GM18861 (cell line): ENCODE results near the gene ME1.
"Not testable (repeated sequence)": the region's sequence is repeated elsewhere in the genome, so short reads cannot be mapped to it uniquely, and the experiment has no call there.

Experiments
- ATAC-seq: cut with Tn5 transposase; IDR thresholded peaks from one replicate; pipeline ENCODE4 v1.9.1; 2021; ENCODE audit not compliant: unreplicated experiment

Gene ME1

GRCh38 chr6:83192871-83193746, 237.7 kb downstream of the ME1 start, which contains the start of the genes PGM3 and RWDD2A:
PGM3 (minus strand) TSS chr6:83193265; CDS start chr6:83191012, 2,253 bp downstream.
RWDD2A (plus strand) TSS chr6:83193357; CDS start chr6:83194452, 1,095 bp downstream.
- peak; percentile 96 for ATAC-seq

DNA sequence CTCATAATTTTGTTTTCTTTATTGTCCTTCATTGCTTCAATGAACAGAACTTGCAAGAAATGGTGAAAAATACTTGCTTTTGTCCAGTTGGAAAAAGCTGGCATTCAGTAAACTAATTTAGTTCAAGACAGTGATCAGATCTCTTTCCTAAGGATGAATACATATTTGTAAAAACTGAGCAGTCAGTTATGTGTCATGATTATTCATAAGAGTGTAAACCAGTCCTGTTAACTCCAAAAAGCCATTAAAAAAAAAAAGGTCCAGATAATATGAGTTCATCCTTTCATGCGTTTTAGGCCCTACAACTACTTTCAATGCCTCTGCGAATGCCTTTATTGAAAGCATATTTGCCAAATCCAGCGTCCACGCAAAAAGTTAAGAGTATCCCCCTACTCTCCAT, 238.4 kb downstream of the ME1 start:
- no peak for ATAC-seq

- ATAC-seq, result not testable (repeated sequence)
These were observed 238.9 kb downstream of the ME1 start for GRCh38 chr6:83191974-83192373.

DNA sequence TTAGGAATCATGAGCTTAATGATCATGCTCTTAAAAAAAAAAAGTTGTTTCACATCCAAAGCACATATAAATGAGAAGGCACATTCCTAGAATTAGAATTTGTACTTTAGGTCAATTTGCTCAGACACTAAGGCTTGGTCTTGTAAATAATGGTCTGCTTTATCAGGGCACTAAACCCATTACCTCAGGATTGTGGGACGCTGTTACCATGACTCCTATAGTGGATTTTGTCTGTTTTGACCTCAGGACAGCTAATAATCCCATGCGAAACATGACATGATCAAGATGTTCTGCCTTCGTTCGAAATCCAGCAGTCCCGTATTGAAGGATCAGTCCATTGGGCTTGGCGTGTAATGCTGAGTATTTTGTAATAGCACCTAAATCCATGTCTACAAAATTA, 240.2 kb downstream of the ME1 start:
- ATAC-seq, result no peak

- no peak for ATAC-seq
These were observed 242.3 kb downstream of the ME1 start for GRCh38 chr6:83188501-83188900.

DNA sequence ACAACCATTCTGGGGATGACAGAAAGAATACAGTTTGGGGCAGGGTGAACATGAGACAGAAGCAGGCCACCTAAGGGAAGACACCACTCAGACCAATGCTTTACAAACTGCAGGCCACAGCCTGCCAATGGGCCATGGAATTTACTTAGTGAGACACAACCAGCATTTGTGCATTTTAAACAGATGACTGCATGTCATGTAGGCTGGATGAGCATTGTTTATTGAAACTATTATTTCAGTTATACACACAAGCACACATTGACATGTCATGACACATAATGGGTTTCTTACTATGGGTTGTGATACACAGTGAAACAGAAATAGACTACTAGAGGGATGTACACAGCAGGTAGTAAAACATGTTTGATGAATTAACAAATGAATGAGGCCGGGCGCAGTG, 245.8 kb downstream of the ME1 start:
- no peak for ATAC-seq

DNA sequence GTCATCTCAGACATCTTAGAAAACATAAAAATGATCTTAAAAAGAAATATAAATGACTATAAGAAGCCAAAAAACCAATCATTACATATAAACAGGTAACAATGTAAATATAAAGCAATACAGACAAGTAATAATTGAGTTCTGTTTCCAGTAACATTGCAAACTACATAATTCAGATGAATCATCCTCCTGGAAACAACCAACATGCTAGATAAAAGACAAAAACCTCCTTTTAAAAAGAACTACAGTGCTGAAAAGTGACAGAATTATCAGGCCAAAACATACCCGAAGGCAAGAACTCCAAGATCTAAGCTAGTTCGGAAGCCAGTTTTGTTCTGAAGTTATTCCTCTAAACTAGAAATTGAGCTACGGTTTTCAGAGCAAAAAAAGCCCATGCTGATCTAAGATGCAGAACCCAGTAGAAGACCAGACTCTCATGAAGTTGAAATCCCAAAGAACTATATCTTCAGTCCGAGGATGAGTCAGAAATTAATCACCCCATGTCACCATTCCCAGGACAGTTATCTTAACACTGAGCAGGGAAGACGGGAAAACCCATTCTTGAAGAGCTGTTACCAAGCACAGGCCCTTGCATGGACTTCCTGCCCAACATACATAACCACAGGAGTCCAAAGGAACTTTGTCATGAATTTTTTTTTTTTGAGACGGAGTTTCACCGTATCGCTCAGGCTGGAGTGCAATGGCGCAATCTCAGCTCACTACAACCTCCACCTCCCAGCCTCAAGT, 247.6 kb downstream of the ME1 start:
- ATAC-seq, result no peak

DNA sequence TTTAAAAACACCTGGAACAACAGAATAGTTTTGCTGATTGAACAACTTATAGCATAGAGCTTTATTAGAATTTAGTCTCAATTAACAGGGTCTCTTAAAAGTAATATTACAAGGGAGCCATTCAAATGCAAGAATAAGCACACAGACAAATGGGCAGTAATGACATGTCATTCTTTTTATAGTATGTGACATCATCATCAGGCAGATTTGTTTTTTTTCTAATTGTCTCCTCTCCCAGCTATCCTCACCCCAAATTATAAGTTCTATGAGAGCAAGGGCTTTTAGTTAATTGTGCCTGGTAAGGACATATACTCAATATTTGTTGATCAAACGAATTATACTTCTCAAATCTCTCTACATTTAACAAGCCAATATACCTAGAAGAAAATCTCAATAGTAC, 248.7 kb downstream of the ME1 start:
- ATAC-seq, result no peak

DNA sequence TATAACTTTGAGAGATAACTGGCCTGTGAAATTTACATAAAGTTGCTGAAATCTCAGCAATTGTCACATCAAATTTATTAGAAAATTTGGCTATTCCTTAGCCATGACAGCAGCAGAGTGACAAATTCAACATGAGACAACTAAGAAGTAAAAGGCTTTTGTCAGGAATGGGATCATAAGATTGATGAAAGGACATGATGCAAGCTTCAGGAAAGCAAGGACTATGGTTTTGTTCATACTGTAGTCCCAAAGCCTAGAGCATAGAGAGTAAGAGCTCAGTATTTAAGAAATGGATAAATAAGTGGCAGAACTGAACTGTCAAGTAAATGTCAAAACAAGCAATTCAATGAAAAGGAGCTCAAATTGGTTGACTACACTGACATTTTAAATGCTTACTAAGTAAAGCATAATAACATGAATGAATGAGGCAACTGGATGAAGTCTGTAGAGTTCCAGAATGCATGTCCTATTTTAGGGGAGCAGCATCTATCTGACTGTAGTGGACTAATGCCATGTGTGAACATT, 250.4 kb downstream of the ME1 start:
- no peak for ATAC-seq

GRCh38 chr6:83176246-83176645, 254.6 kb downstream of the ME1 start:
- no peak for ATAC-seq

DNA sequence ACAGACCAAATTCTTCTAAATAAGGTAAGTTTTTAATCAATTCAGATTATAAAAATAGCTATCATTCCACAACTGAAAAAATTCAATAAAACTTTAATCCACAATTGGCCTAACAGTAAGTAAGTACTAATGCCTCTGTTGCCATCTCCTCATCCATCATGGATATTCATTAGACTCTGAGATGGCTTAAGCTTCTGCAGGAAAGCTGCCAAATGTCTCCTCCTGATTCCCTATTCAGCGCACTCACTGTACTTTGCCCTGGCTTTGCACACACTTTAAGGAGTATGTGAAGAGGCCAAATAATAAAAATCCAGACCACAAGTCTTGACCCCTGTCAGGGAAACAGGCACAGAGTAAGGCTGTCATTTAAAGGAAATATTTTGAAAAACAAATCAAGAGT, 261.3 kb downstream of the ME1 start:
- ATAC-seq, result no peak

GRCh38 chr6:83169106-83169505, 261.7 kb downstream of the ME1 start:
- ATAC-seq, result no peak

- ATAC-seq, result no peak
These were observed 262.3 kb downstream of the ME1 start for GRCh38 chr6:83168556-83168955.

DNA sequence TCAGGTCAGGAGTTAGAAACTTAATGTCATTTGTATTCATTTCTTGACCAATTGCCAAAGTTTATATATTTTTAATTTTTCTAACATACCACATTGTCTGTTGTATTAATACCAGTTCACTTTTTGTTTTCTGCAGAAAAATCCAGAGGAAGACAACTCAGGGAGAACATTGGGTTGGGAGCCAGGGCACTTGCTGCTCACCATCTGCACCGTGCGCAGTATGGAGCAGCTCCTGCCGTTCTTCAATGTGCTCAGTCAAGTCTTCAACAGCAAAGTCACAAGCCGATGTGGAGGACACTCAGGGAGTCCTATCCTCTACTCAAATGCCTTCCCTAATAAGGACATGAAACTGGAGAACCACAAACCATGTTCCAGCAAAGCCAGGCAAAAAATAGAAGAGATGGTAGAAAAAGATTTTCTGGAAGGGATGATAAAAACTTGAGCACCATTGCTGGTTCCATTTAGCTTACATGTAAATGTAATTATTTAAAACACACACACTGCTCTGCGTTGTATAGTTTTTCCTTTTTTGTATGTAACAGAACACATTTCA, 263.0 kb downstream of the ME1 start:
- no peak for ATAC-seq
